ENCODE measurements around the gene HLX.
A peak's percentile ranks its signal among the peaks of the same experiment; 100 is the strongest.

Gene HLX, protein sequence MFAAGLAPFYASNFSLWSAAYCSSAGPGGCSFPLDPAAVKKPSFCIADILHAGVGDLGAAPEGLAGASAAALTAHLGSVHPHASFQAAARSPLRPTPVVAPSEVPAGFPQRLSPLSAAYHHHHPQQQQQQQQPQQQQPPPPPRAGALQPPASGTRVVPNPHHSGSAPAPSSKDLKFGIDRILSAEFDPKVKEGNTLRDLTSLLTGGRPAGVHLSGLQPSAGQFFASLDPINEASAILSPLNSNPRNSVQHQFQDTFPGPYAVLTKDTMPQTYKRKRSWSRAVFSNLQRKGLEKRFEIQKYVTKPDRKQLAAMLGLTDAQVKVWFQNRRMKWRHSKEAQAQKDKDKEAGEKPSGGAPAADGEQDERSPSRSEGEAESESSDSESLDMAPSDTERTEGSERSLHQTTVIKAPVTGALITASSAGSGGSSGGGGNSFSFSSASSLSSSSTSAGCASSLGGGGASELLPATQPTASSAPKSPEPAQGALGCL

GRCh38 chr1:220879076-220879508, at the start of gene HLX:
Gene HLX (plus strand): TSS chr1:220879443. CDS start chr1:220879858, 415 bp downstream.
- peak; percentile 25 to 35 for DNase-seq

GRCh38 chr1:220833436-220833835, 45.8 kb upstream of the HLX start:
- no peak for DNase-seq

DNA sequence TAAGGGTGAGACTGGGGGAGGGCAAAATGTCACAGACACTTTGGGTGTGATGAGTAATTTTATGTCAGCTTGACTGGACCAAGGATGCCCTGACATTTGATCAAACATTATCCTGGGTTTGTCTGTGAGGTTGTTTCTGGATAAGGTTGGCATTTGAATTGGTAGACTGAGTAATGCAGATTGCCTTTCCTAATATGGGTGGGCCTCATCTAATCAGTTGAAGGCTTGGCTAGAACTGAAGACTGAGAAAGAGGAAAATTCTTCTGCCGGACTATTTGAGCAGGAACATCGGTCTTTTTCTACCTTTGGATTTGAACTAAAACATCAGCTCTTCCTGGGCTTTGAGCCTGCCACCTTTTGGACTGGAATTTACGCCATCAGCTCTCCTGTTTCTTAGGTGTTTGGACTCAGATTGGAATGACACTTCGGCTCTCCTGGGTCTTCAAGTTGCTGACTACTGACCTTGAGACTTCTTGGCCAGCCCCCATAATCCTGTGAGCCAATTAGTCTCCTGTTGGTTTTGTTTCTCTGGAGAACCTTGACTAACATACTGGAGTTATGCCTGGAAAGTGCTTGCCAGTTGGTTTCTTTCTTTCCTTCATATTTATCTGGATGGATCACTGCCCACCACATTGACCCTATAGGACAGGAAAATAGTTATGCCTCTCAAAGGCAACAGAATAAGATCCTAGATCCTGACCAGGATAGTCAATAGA, 44.9 kb upstream of the HLX start:
- no peak for DNase-seq

DNA sequence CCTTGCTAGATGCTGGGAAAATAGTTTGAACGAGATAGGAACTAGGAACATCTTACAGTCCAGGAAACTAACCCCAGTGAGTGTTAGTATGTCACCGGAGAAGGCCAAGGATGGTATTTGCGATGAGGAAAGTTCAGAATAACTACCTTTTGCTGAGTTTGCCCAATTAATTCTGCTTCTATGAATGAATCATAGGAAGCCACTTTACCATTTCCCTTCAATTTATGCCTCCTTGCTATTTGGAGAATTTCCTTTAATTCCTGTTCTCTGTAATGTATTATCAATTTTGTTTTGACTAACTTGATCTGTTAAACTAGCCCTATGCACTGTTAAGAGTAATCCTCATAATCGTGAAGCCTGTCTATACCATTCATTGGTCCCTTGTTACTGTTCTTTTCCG, 40.7 kb upstream of the HLX start:
- no peak for DNase-seq

GRCh38 chr1:220839474-220839873, 39.8 kb upstream of the HLX start:
- no peak for DNase-seq

- DNase-seq, result no peak
Observed at GRCh38 chr1:220841293-220841692, 38.0 kb upstream of the HLX start.

GRCh38 chr1:220843481-220844011, 35.7 kb upstream of the HLX start:
- no peak for DNase-seq

DNA sequence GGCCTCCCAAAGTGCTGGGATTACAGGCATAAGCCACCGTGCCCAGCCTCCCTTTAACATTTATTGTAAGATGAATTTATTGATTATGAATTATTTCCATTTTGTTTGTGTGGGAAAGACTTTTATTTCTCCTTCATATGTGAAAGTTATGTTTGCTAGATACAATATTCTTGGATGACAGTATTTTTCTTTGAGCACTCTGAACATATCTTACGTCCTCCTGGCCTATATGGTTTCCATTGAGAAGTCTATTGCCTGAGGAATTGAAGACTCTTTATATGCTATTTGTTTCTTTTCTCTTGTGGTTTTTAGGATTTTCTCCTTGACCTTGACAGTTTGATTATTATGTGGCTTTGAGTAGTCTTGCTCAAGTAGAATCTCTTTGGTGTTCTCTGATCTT, 26.8 kb upstream of the HLX start:
- DNase-seq, result no peak

DNA sequence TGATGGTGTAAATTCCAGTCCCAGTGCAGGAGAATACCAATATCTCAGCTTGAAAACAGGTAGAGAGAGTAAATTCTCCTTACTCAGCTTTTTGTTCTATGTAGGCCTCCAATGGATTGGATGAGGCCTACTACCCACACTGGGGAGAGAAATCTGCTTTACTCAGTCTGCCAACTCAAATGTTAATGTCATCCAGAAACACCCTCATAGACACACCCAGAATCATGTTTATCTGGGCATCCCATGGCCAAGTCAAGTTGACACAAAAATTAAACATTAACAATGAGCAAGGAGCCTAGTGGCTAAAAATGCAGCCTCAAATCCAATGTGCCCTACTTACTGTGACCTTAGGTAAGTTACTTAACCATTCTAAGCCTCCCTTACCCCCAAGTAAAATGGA, 6.9 kb upstream of the HLX start:
- no peak for DNase-seq

DNA sequence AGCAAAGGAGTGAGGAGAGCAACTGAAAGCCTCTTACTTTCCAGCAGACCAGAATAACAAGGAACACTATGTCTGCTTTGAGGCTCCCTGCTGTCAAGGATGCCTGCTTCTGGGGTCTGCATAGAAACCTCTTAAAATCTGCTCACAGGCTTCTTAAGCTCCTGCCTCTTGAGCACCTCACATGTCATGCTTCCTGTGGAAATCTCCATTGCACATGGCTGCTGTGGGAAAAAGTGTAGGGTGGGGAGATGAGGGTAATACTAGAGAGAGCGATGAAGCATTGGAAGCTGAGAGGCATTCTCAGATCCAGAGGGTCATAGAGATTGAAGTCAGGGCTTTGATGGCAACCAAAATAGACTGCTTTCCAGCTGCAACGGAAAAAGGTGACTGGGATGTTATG, 6.2 kb upstream of the HLX start:
- DNase-seq, result no peak

GRCh38 chr1:220873868-220874655, 5.2 kb upstream of the HLX start:
- DNase-seq, result no peak

DNA sequence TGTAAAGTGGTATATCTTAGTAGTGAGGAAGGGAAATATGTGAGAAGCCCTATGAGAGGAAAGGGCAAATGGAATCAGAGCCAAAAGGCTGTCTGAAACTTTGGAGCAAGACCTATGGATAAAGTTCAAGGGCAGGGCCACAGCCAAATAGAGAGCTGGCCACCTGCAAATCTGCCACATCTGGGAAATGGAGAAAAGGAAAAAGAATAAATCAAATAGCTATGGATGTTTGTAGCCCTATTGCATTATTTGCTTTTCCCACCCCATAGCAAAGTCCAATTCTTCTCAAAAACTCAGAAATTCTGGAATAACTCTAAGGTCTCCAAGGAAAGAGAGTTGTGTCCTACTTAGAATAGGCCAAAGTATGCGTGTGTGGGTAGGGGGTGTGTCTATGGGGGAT, 4.0 kb upstream of the HLX start:
- DNase-seq, result no peak

- no peak for DNase-seq
Observed at GRCh38 chr1:220876511-220877376, 2.5 kb upstream of the HLX start.

DNA sequence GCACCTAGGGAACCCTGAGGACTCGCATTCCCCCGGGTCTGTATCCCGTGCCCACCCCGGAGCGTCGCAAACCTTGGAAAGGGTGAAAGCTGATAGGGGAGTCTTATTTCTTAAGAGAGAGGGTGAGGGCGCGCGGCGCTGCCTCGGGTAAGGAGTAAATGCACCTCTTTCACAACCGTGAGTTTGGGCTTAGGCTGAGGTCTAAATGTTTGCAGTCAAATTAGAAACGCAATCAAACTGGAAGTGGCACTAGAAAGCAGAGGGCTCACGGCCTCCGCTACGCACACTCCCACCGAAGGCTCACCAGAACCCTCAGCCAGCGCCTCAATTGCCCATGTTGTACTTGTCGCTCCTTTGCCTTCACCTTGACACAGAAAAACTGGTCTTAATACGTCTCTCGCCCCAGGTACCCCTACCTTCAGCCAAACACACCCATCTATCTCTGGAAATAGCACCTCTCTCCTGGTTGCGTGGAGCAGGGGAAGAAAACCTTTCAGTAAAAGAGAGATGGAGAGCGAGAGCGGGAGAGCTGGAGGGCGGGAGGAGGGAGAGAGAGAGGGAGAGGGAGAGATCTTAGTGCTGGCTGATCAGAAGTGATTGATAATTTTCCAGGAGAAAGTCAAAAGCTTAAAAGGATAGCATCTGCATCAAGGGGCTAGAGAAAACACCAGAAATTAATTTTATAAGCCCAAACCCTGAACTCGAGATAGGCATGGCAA, 1.7 kb upstream of the HLX start:
- DNase-seq, result no peak

- no peak for DNase-seq
Observed at GRCh38 chr1:220878191-220879075, 810 bp upstream of the HLX start.

DNA sequence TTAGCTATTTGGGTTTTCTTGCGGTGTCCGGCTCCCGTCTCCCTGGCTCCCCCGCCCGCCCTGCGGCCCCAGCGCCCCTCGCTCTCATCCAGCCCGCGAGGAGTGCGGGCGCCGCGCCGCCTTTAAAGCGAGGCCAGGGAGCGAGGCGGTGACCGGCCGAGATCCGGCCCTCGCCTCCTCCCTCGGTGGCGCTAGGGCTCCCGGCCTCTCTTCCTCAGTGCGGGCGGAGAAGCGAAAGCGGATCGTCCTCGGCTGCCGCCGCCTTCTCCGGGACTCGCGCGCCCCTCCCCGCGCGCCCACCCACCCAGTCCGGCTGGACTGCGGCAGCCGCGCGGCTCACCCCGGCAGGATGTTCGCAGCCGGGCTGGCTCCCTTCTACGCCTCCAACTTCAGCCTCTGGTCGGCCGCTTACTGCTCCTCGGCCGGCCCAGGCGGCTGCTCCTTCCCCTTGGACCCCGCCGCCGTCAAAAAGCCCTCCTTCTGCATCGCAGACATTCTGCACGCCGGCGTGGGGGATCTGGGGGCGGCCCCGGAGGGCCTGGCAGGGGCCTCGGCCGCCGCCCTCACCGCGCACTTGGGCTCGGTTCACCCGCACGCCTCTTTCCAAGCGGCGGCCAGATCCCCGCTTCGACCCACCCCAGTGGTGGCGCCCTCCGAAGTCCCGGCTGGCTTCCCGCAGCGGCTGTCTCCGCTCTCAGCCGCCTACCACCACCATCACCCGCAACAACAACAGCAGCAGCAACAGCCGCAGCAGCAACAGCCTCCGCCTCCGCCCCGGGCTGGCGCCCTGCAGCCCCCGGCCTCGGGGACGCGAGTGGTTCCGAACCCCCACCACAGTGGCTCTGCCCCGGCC, 492 bp downstream of the HLX start:
- peak in 1 of 2 experiments; percentile 6 for DNase-seq

DNA sequence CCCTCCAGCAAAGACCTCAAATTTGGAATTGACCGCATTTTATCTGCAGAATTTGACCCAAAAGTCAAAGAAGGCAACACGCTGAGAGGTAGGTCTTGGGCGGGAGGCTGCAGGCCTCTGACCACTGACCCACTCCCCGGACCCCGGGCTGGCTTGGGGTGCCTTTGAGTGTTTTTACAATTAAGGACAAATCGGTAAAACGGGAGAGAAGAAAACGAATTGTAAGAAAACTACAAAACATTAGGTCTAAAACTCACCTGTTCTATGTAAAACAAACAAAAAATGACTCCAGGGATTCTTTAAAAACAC, 1.1 kb downstream of the HLX start:
- DNase-seq, result no peak

GRCh38 chr1:220880726-220881506, 1.7 kb downstream of the HLX start:
- DNase-seq, result peak; percentile 10 to 26
